HepG2 (cell line): ENCODE results near the gene SURF1. TPM values are rescaled to one million over a fixed set of nuclear protein-coding genes. Genes with fewer than 3 reads are reported as not detected.

Experiments used
- ATF7 ChIP-seq, 2 experiments: fragments of 450-650 bp in 1 of 2; sonication (generic) in 1 of 2; formaldehyde crosslinking in 1 of 2; IDR thresholded peaks; 2 replicates each; pipeline versions ENCODE4 v1.4.0 to v1.6.1; 2016 to 2020; ENCODE audit warnings: antibody characterized with exemption in 1 of 2, mild to moderate bottlenecking in 1 of 2, missing genetic modification reagents in 1 of 2
- CENPX ChIP-seq: sonication (generic); formaldehyde crosslinking; IDR thresholded peaks from 2 replicates; pipeline ENCODE4 v1.9.0; 2021; ENCODE audit warnings: mild to moderate bottlenecking, missing genetic modification reagents, moderate library complexity
- DNMT3B ChIP-seq: conservative IDR thresholded peaks from 2 replicates; pipeline ENCODE4 v1.6.1; 2016; ENCODE audit warnings: missing biosample characterization, control low read depth
- HNF4G ChIP-seq, 2 experiments: sonication (generic) in 1 of 2; formaldehyde crosslinking in 1 of 2; IDR thresholded peaks; 2 replicates each; pipeline versions ENCODE4 v1.4.0 to v1.6.1; 2011 to 2020; ENCODE audit warnings: borderline replicate concordance in 2 of 2, low read depth in 2 of 2, mild to moderate bottlenecking in 2 of 2, low read length in 1 of 2, missing genetic modification reagents in 1 of 2, moderate library complexity in 1 of 2
- HOXA3 ChIP-seq: sonication (generic); formaldehyde crosslinking; IDR thresholded peaks from 2 replicates; pipeline ENCODE4 v1.5.0; 2020; ENCODE audit warnings: missing genetic modification reagents
- KLF15 ChIP-seq: sonication (generic); formaldehyde crosslinking; IDR thresholded peaks from 2 replicates; pipeline ENCODE4 v1.8.1; 2023; ENCODE audit warnings: borderline replicate concordance, mild to moderate bottlenecking, inconsistent platforms, missing genetic modification reagents, mixed read lengths
- MIER2 ChIP-seq: IDR thresholded peaks from 2 replicates; pipeline ENCODE4 v1.6.1; 2016; ENCODE audit warnings: missing biosample characterization, missing genetic modification reagents
- NCOA2 ChIP-seq: sonication (generic); formaldehyde crosslinking; IDR thresholded peaks from 2 replicates; pipeline ENCODE4 v1.8.0; 2022; ENCODE audit warnings: inconsistent platforms
- PHB2 ChIP-seq: fragments of 450-650 bp; IDR thresholded peaks from 2 replicates; pipeline ENCODE4 v1.6.1; 2018; ENCODE audit not compliant: partially characterized antibody
- POLR2A ChIP-seq, 2 experiments: IDR thresholded peaks; 2 replicates each; pipeline ENCODE4 v1.6.1; 2011; ENCODE audit warnings: low read depth in 2 of 2, low read length in 2 of 2, mild to moderate bottlenecking in 1 of 2, moderate library complexity in 1 of 2; ENCODE audit not compliant: insufficient read depth in 1 of 2
- REPIN1 ChIP-seq: sonication (generic); formaldehyde crosslinking; IDR thresholded peaks from 2 replicates; pipeline ENCODE4 v1.8.0; 2022; ENCODE audit warnings: missing genetic modification reagents, low read depth, mild to moderate bottlenecking, borderline replicate concordance
- RXRB ChIP-seq: IDR thresholded peaks from 2 replicates; pipeline ENCODE4 v1.6.1; 2016; ENCODE audit warnings: borderline replicate concordance, missing genetic modification reagents, missing compliant biosample characterization
- SMAD3 ChIP-seq: sonication (generic); formaldehyde crosslinking; IDR thresholded peaks from 2 replicates; pipeline ENCODE4 v1.4.0; 2020; ENCODE audit warnings: missing genetic modification reagents
- SNAI1 ChIP-seq: sonication (generic); formaldehyde crosslinking; IDR thresholded peaks from 2 replicates; pipeline ENCODE4 v1.5.0; 2020; ENCODE audit warnings: mild to moderate bottlenecking, missing genetic modification reagents, borderline replicate concordance
- SP140L ChIP-seq: sonication (generic); formaldehyde crosslinking; IDR thresholded peaks from 2 replicates; pipeline ENCODE4 v1.4.0; 2020; ENCODE audit warnings: missing genetic modification reagents, borderline replicate concordance
- ZC3H4 ChIP-seq: sonication (generic); formaldehyde crosslinking; IDR thresholded peaks from 2 replicates; pipeline ENCODE4 v1.4.0; 2020; ENCODE audit warnings: missing genetic modification reagents, borderline replicate concordance
- ZNF143 ChIP-seq: sonication (generic); formaldehyde crosslinking; IDR thresholded peaks from 2 replicates; pipeline ENCODE4 v1.4.0; 2020; ENCODE audit warnings: missing genetic modification reagents
- ZNF18 ChIP-seq: sonication (generic); formaldehyde crosslinking; IDR thresholded peaks from 2 replicates; pipeline ENCODE4 v1.8.0; 2022; ENCODE audit warnings: mild to moderate bottlenecking, missing genetic modification reagents; ENCODE audit not compliant: insufficient replicate concordance
- ZNF207 ChIP-seq: fragments of 450-650 bp; IDR thresholded peaks from 2 replicates; pipeline ENCODE4 v1.6.1; 2016; ENCODE audit warnings: antibody characterized with exemption, borderline replicate concordance
- ZNF337 ChIP-seq: sonication (generic); formaldehyde crosslinking; IDR thresholded peaks from 2 replicates; pipeline ENCODE4 v1.5.1; 2020; ENCODE audit warnings: missing genetic modification reagents, low read depth, mild to moderate bottlenecking, borderline replicate concordance
- ZNF343 ChIP-seq: sonication (generic); formaldehyde crosslinking; IDR thresholded peaks from 2 replicates; pipeline ENCODE4 v1.4.0; 2020; ENCODE audit warnings: mild to moderate bottlenecking, missing genetic modification reagents
- ZNF44 ChIP-seq: sonication (generic); formaldehyde crosslinking; IDR thresholded peaks from 2 replicates; pipeline ENCODE4 v1.5.1; 2020; ENCODE audit warnings: mild to moderate bottlenecking, missing genetic modification reagents
- ZNF720 ChIP-seq: sonication (generic); formaldehyde crosslinking; IDR thresholded peaks from 2 replicates; pipeline ENCODE4 v1.4.0; 2020; ENCODE audit warnings: missing genetic modification reagents
- ZNF75D ChIP-seq: sonication (generic); formaldehyde crosslinking; IDR thresholded peaks from 2 replicates; pipeline ENCODE4 v1.8.1; 2023; ENCODE audit warnings: missing genetic modification reagents, mild to moderate bottlenecking, borderline replicate concordance
- polyA plus RNA-seq, 8 experiments: library from polyadenylated mRNA; depleted of rRNA in 3 of 8; stranded (reverse) in 7 of 8; unstranded in 1 of 8; fragments of >200 nt; fragmentation: Illumina TruSeq in 4 of 8; extraction: Trizol in 4 of 8; gene quantifications; 2 replicates each; pipeline versions ENCODE4 v1.2.1 to v1.2.3, GENCODE V29; 2011 to 2016; ENCODE audit warnings: low read depth in 4 of 8, missing spikeins in 1 of 8, mixed read lengths in 1 of 8; ENCODE audit not compliant: insufficient read depth in 1 of 8
- total RNA-seq, 5 experiments: library from RNA; depleted of rRNA; stranded (reverse); fragments of >200 nt; fragmentation: Illumina TruSeq; extraction: Trizol; gene quantifications; 2 replicates each; pipeline ENCODE4 v1.2.3, GENCODE V29; 2016; ENCODE audit warnings: low read depth in 1 of 5
- TF ChIP-seq, protein P1 (sequence below): sonication (generic); formaldehyde crosslinking; IDR thresholded peaks from 2 replicates; pipeline ENCODE4 v1.8.1; 2022; ENCODE audit warnings: mild to moderate bottlenecking, missing genetic modification reagents
- TF ChIP-seq, protein P2 (sequence below): sonication (generic); formaldehyde crosslinking; IDR thresholded peaks from 2 replicates; pipeline ENCODE4 v1.5.0; 2020; ENCODE audit warnings: missing genetic modification reagents, mild to moderate bottlenecking, borderline replicate concordance

The SURF1 gene
- total and polyA plus RNA-seq, 2 of the 13 experiments (the other 11 are each of a cell fraction or from before 2014, with no cell fraction given): 17.8 to 40.7 TPM

GRCh38 chr9:133347985-133348717, 8.1 kb downstream of the SURF1 start, which contains the start of the genes MED22 and RPL7A (continued):
- TF ChIP-seq, protein P1, sequence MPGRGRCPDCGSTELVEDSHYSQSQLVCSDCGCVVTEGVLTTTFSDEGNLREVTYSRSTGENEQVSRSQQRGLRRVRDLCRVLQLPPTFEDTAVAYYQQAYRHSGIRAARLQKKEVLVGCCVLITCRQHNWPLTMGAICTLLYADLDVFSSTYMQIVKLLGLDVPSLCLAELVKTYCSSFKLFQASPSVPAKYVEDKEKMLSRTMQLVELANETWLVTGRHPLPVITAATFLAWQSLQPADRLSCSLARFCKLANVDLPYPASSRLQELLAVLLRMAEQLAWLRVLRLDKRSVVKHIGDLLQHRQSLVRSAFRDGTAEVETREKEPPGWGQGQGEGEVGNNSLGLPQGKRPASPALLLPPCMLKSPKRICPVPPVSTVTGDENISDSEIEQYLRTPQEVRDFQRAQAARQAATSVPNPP (CRISPR knock-in tag): no peak
- TF ChIP-seq SNAI1 (CRISPR knock-in tag) (peak; percentile 20; the same call in 1 of the 2 replicates), ZNF44 (CRISPR knock-in tag) (no peak; the same call in 1 of the 2 replicates), DNMT3B (CRISPR knock-in tag) (peak; percentile 74; the same call in 1 of the 2 replicates), SMAD3 (CRISPR knock-in tag) (peak; percentile 69; the same call in 1 of the 2 replicates), ZNF143 (peak; percentile 91), NCOA2 (CRISPR knock-in tag) (peak; percentile 41; the same call in 1 of the 2 replicates), ZNF343 (no peak; the same call in 1 of the 2 replicates), HNF4G (IDR thresholded peaks at IDR 0.05; ENCODE audit: borderline replicate concordance, low read depth, low read length) (peak; percentile 20; the same call in 1 of the 2 replicates), HNF4G (CRISPR knock-in tag; IDR thresholded peaks at IDR 0.05; ENCODE audit: borderline replicate concordance, low read depth) (no peak), SP140L (CRISPR knock-in tag) (no peak), ZC3H4 (CRISPR knock-in tag) (peak; percentile 63; the same call in 1 of the 2 replicates), ZNF18 (CRISPR knock-in tag) (peak; percentile 71), REPIN1 (CRISPR knock-in tag) (no peak), KLF15 (CRISPR knock-in tag) (no peak), HOXA3 (peak; percentile 67; the same call in 1 of the 2 replicates), ATF7 (IDR thresholded peaks at IDR 0.05) (no peak), ATF7 (CRISPR knock-in tag; IDR thresholded peaks at IDR 0.05) (no peak), ZNF207 (no peak), MIER2 (CRISPR knock-in tag) (no peak), POLR2A (IDR thresholded peaks at IDR 0.05; ENCODE audit: insufficient read depth in 1 of 2, low read depth in 2 of 2, low read length in 2 of 2) (peak in 1 of 2 experiments; percentile 99; a peak in 2 of 4 replicates), ZNF75D (no peak), ZNF337 (no peak), RXRB (CRISPR knock-in tag) (peak; percentile 51; the same call in 1 of the 2 replicates), PHB2 (no peak), CENPX (no peak), ZNF720 (no peak)
- TF ChIP-seq, protein P2, sequence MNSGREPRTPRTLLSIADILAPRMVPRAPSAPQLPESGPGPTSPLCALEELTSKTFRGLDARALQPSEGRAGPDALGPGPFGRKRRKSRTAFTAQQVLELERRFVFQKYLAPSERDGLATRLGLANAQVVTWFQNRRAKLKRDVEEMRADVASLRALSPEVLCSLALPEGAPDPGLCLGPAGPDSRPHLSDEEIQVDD: no peak
